HFFc6 (cell line): ENCODE results near the gene RIPOR3. TPM values are rescaled to one million over a fixed set of nuclear protein-coding genes. Genes with fewer than 3 reads are reported as not detected.
"Not testable (repeated sequence)": the region's sequence is repeated elsewhere in the genome, so short reads cannot be mapped to it uniquely, and the experiment has no call there.

Experiments used
- DNase-seq: peaks from one replicate; pipeline ENCODE4 v3.0.0-alpha.2; 2018
- H3K27ac Mint-ChIP-seq: 2 replicates; pipeline ENCODE4 v1.8.0; 2020; ENCODE audit warnings: mild to moderate bottlenecking, mixed read lengths
- H3K27me3 Mint-ChIP-seq: 2 replicates; pipeline ENCODE4 v1.8.0; 2021; ENCODE audit warnings: mild to moderate bottlenecking, moderate library complexity, mixed read lengths; ENCODE audit not compliant: insufficient read depth
- H3K36me3 Mint-ChIP-seq: 2 replicates; pipeline ENCODE4 v1.8.0; 2021; ENCODE audit warnings: low read depth, mixed read lengths
- H3K4me1 Mint-ChIP-seq: 2 replicates; pipeline ENCODE4 v1.8.0; 2020; ENCODE audit warnings: low read depth, mixed read lengths
- H3K4me3 Mint-ChIP-seq: 2 replicates; pipeline ENCODE4 v1.8.0; 2020; ENCODE audit warnings: mild to moderate bottlenecking, moderate library complexity, mixed read lengths
- H3K9me3 Mint-ChIP-seq: 2 replicates; pipeline ENCODE4 v1.8.0; 2020; ENCODE audit warnings: mild to moderate bottlenecking, mixed read lengths
- total RNA-seq, 6 experiments: library from RNA; stranded (reverse); fragmentation: NEBNext Ultra II Directional; extraction: Animal tissue kit (Norgen Biotek cat#: 25700); gene quantifications; 2 replicates in 1 of 6; 3 replicates in 5 of 6; pipeline ENCODE4 v1.2.3, GENCODE V29; 2021
- TF ChIP-seq, protein P1 (sequence below): fragments of 200-600 bp; sonication (generic); IDR thresholded peaks from 2 replicates; pipeline ENCODE4 v1.5.0; 2021; ENCODE audit warnings: antibody characterized with exemption, mild to moderate bottlenecking

The RIPOR3 gene
- total RNA-seq, 6 experiments from 2014 or later, result 0.07 to 0.25 (median 0.11) TPM

DNA sequence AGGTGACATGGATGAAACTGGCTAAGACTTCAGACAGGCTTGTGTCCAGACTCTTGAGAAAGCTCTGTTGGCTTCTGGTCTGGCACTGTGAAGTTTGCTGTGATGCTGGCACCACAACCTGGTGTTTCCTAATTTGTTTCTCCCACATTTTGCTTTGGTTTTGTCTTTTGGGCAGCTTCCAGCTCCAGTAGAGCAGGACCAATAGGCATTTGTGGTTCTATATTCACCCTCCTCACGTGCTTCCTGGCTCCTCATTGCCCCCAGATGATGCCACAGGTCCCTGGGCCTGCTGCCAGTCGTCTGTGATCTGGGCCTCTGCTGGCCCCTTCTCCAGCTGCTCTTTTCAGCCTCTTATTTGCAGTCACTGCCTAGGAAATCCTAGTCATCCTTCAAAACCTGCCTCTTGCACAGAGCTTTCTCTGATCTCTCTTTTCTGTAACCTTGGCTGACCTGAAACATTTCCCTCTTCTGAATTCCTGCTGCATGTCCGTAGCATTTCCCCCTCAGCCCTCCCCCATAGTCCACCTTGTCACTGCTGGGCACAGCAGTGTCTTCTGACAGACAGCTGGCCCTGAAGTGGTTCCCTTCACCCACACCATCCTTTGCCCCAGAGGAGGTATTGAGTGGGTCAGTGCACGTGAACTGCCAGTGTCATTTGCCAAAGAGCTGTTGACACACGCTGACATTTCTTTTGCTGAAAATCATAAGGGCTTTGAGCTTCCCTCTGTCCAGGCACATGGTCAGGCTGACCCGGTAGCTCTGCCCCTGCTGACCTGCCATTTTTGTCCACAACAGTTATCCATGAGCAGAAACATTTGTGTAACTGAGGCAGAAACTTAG is 118.2 kb downstream of the RIPOR3 start:
- no peaks in the 10 kb centered on the region for H3K9me3 Mint-ChIP-seq
- H3K36me3 Mint-ChIP-seq, result peaks cover 33% of the 10 kb centered on the region
- peaks cover 5% of the 10 kb centered on the region for H3K27me3 Mint-ChIP-seq
- peaks cover 41% of the 10 kb centered on the region for H3K4me1 Mint-ChIP-seq
- peak; percentile 55 for DNase-seq
- H3K4me3 Mint-ChIP-seq, result peak overlapping the region; percentile 11; the same call in 1 of the 2 replicates
- H3K27ac Mint-ChIP-seq, result peak overlapping the region; percentile 80
- TF ChIP-seq, protein P1, sequence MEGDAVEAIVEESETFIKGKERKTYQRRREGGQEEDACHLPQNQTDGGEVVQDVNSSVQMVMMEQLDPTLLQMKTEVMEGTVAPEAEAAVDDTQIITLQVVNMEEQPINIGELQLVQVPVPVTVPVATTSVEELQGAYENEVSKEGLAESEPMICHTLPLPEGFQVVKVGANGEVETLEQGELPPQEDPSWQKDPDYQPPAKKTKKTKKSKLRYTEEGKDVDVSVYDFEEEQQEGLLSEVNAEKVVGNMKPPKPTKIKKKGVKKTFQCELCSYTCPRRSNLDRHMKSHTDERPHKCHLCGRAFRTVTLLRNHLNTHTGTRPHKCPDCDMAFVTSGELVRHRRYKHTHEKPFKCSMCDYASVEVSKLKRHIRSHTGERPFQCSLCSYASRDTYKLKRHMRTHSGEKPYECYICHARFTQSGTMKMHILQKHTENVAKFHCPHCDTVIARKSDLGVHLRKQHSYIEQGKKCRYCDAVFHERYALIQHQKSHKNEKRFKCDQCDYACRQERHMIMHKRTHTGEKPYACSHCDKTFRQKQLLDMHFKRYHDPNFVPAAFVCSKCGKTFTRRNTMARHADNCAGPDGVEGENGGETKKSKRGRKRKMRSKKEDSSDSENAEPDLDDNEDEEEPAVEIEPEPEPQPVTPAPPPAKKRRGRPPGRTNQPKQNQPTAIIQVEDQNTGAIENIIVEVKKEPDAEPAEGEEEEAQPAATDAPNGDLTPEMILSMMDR, result no peak

DNA sequence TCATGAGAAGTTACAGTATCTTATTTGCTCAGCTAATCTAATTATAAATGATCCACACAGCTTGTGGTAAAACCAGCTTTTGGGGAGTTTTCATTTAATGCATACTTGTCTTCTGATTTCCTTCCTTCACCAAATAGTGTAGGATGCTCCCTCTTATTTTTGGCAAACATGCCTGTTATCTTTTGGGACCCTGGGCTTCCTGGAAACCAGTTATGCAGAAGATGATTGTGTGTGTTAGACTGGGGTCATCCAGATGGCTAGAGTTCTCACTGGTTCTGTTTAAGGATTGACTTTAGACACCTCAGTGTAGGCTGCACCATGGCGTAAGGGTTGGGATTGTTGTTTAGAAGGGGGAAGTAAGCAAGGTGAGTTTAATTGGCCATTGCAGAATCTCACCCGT is 119.9 kb downstream of the RIPOR3 start:
- H3K27me3 Mint-ChIP-seq, result peaks cover 2% of the 10 kb centered on the region
- H3K4me1 Mint-ChIP-seq, result peaks cover 41% of the 10 kb centered on the region
- DNase-seq, result no peak
- peaks cover 26% of the 10 kb centered on the region for H3K36me3 Mint-ChIP-seq
- H3K4me3 Mint-ChIP-seq, result no peak overlapping the region
- H3K27ac Mint-ChIP-seq, result no peak overlapping the region
- no peaks in the 10 kb centered on the region for H3K9me3 Mint-ChIP-seq
- TF ChIP-seq, protein P1, result no peak

DNA sequence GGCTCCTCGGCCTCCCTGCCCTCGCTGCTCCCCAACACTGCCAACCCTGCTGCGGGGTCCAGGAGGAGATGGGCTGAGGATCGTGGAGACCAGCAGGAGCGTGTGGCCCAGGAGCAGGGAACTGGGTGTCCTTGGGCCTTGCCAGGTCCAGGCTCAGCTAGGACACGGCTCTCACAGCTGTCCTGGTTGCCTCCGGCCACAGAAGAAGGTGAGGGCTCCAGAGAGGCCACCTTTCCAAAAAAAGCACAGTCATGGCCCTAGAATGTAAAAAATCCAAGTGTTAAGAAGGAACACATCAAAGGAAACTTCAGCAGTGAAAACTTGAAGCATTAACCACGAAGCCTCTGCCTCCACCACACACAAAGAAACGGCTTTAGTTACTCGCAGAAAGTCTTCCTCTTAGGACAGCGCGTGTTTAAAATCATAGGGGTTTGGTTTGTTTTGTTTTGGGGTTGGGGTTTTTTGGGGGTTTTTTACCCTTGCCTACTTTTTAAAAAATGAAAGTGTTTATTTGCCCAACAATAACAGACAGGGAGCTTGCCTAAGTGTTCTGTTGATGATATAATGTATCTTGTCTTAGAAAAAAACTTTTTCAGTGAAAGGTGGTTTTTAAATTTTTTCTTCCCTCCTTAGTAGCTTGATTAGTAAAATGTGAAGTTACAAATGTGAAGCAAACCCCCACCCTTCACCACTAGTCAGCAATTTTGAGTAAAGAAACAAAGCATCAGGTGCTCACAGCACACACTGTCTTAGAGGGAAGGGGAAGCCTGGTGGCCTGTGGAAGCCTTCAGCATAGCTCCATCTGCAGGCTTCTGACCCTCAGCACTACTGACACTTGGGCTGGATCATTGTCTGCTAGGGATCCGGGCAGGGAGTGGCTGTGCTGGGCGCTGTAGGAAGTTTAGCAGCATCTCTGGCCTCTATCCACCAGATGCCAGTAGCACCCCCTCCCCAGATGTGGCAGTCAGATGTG is 121.2 kb downstream of the RIPOR3 start:
- Mint-ChIP-seq H3K4me1 (peaks cover 35% of the 10 kb centered on the region), H3K27ac (peak overlapping the region; percentile 21; the same call in 1 of the 2 replicates), H3K4me3 (no peak overlapping the region), H3K27me3 (peaks cover 2% of the 10 kb centered on the region), H3K9me3 (no peaks in the 10 kb centered on the region), H3K36me3 (peaks cover 30% of the 10 kb centered on the region)
- TF ChIP-seq, protein P1, result peak; percentile 52
- no peak for DNase-seq

DNA sequence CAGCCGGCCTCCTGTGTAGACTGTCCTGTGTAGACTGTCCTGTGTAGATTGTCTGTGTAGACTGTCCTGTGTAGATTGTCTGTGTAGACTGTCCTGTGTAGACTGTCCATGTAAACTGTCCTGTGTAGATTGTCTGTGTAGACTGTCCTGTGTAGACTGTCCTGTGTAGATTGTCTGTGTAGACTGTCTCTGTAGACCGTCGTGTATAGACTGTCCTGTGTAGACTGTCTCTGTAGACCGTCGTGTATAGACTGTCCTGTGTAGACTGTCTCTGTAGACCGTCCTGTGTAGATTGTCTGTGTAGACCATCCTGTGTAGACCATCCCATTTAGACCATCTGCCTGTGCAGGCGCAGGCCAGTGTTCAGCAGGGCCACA is 121.9 kb downstream of the RIPOR3 start:
- peaks cover 41% of the 10 kb centered on the region for H3K4me1 Mint-ChIP-seq
- H3K27ac Mint-ChIP-seq, DNase-seq, H3K9me3 Mint-ChIP-seq, H3K4me3 Mint-ChIP-seq, H3K27me3 Mint-ChIP-seq: not testable (repeated sequence)
- H3K36me3 Mint-ChIP-seq, result peaks cover 29% of the 10 kb centered on the region

DNA sequence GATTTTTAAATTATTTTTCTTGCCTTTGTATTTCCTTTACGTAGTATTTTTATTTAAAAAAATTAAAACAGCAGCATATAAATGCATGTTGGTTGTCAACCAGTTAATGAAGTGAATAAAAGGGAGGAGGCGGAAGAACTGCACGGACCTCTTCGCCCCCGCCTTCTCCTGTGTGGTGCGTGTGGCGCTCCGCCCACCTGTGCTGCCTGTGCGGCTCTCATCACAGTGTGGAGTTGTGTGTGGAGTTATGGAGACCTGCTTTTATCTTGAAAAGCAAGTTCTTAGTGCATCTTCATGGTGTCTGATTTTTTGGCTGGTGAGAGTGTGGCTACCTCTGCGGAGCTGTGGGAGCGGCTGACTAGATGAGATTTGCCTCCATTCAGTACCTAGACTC is 122.8 kb downstream of the RIPOR3 start:
- TF ChIP-seq, protein P1, result no peak
- peaks cover 26% of the 10 kb centered on the region for H3K36me3 Mint-ChIP-seq
- H3K9me3 Mint-ChIP-seq, result no peaks in the 10 kb centered on the region
- H3K27me3 Mint-ChIP-seq, result peaks cover 2% of the 10 kb centered on the region
- H3K4me1 Mint-ChIP-seq, result peaks cover 40% of the 10 kb centered on the region
- H3K4me3 Mint-ChIP-seq, result no peak overlapping the region
- H3K27ac Mint-ChIP-seq, result no peak overlapping the region
- no peak for DNase-seq
